Activated CD8-positive, alpha-beta memory T cell treated with anti-CD3 and anti-CD28 coated beads, Interleukin-2, amount 50 U/mL, for 48 hours (primary cell): ENCODE data around the gene CTNNA3.

ENCODE experiments used
- DNase-seq: peaks from one replicate; pipeline ENCODE4 v3.0.0-alpha.2; 2020

CTNNA3 gene

GRCh38 chr10:66008221-66008620 is 1687.8 kb downstream of the CTNNA3 start:
- DNase-seq, result no peak

GRCh38 chr10:66006411-66006810 is 1689.6 kb downstream of the CTNNA3 start:
- no peak for DNase-seq

- DNase-seq, result no peak
Measured at GRCh38 chr10:65993451-65993850, 1702.5 kb downstream of the CTNNA3 start.

- no peak for DNase-seq
Measured at GRCh38 chr10:65968871-65969270, 1727.1 kb downstream of the CTNNA3 start.

GRCh38 chr10:65968437-65968836 is 1727.6 kb downstream of the CTNNA3 start:
- DNase-seq, result no peak

GRCh38 chr10:65964205-65964604 is 1731.8 kb downstream of the CTNNA3 start:
- DNase-seq, result no peak

- DNase-seq, result no peak
Measured at GRCh38 chr10:65952086-65952485, 1743.9 kb downstream of the CTNNA3 start.

- no peak for DNase-seq
Measured at GRCh38 chr10:65950075-65950474, 1745.9 kb downstream of the CTNNA3 start.

- DNase-seq, result no peak
Measured at GRCh38 chr10:65949526-65949925, 1746.5 kb downstream of the CTNNA3 start.

- no peak for DNase-seq
Measured at GRCh38 chr10:65945061-65945460, 1750.9 kb downstream of the CTNNA3 start.

GRCh38 chr10:65943451-65943850 is 1752.5 kb downstream of the CTNNA3 start:
- no peak for DNase-seq

- no peak for DNase-seq
Measured at GRCh38 chr10:65940816-65941662, 1755.0 kb downstream of the CTNNA3 start.

- no peak for DNase-seq
Measured at GRCh38 chr10:65940105-65940504, 1755.9 kb downstream of the CTNNA3 start.

GRCh38 chr10:65931291-65932070 is 1764.5 kb downstream of the CTNNA3 start:
- DNase-seq, result no peak

- DNase-seq, result no peak
Measured at GRCh38 chr10:65911151-65911835, 1784.7 kb downstream of the CTNNA3 start.

GRCh38 chr10:65910209-65910608 is 1785.8 kb downstream of the CTNNA3 start:
- DNase-seq, result no peak

- DNase-seq, result no peak
Measured at GRCh38 chr10:65907199-65907712, 1788.7 kb downstream of the CTNNA3 start.

GRCh38 chr10:65903620-65904019 is 1792.4 kb downstream of the CTNNA3 start:
- DNase-seq, result no peak

GRCh38 chr10:65900271-65900670 is 1795.7 kb downstream of the CTNNA3 start:
- DNase-seq, result no peak

GRCh38 chr10:65898055-65898454 is 1797.9 kb downstream of the CTNNA3 start:
- no peak for DNase-seq

- no peak for DNase-seq
Measured at GRCh38 chr10:65894961-65895360, 1801.0 kb downstream of the CTNNA3 start.

GRCh38 chr10:65894379-65894778 is 1801.6 kb downstream of the CTNNA3 start:
- no peak for DNase-seq

- no peak for DNase-seq
Measured at GRCh38 chr10:65893676-65894075, 1802.3 kb downstream of the CTNNA3 start.
